Stomach (tissue), 9 donors: ENCODE data around the gene URGCP. TPM values are rescaled to one million over a fixed set of nuclear protein-coding genes. Genes with fewer than 3 reads are reported as not detected.

ENCODE experiments used
- DNase-seq, 2 donors: peaks; one replicate each; pipeline versions ENCODE4 v3.0.0 to v3.0.0-alpha.2; 2013 to 2019
- H3K27ac ChIP-seq, 5 donors: fragments of 200-600 bp in 4 of 5; sonication (generic) in 4 of 5; one replicate each; pipeline ENCODE4 v1.5.1; 2013 to 2019; ENCODE audit warnings: mild to moderate bottlenecking in 1 of 5, moderate library complexity in 1 of 5
- H3K27me3 ChIP-seq, 3 donors: fragments of 200-600 bp; sonication (generic); one replicate each; pipeline ENCODE4 v1.5.1; 2017 to 2019; ENCODE audit warnings: mixed run types in 1 of 3
- H3K36me3 ChIP-seq, 4 donors: fragments of 200-600 bp; sonication (generic); 1 replicate in 3 of 4; 2 replicates in 1 of 4; pipeline ENCODE4 v1.5.1; 2016 to 2019
- H3K4me1 ChIP-seq, 4 donors: fragments of 200-600 bp; sonication (generic); one replicate each; pipeline ENCODE4 v1.5.1; 2016 to 2019
- H3K4me3 ChIP-seq, 4 donors: fragments of 200-600 bp; sonication (generic) in 3 of 4; one replicate each; pipeline ENCODE4 v1.5.1; 2016 to 2019; ENCODE audit warnings: mild to moderate bottlenecking in 1 of 4
- H3K9me3 ChIP-seq, 4 donors: fragments of 200-600 bp; sonication (generic); one replicate each; pipeline ENCODE4 v1.5.1; 2016 to 2019
- CTCF ChIP-seq, 7 experiments: fragments of 450-650 bp in 4 of 7; fragments of 200-600 bp in 3 of 7; sonication (generic) in 3 of 7; IDR thresholded peaks; one replicate each; pipeline ENCODE4 v1.5.1; 2016 to 2019; ENCODE audit warnings: antibody characterized with exemption in 7 of 7, control low read depth in 2 of 7, mild to moderate bottlenecking in 1 of 7
- EP300 ChIP-seq: sonication (generic); formaldehyde crosslinking; IDR thresholded peaks from one replicate; pipeline ENCODE4 v1.6.1; 2017; ENCODE audit warnings: antibody characterized with exemption
- POLR2A ChIP-seq, 4 donors: fragments of 450-650 bp; IDR thresholded peaks; one replicate each; pipeline ENCODE4 v1.6.1; 2016; ENCODE audit warnings: antibody characterized with exemption in 4 of 4, control low read depth in 2 of 4, mild to moderate bottlenecking in 1 of 4, moderate library complexity in 1 of 4
- POLR2AphosphoS5 ChIP-seq, 3 donors: sonication (generic); formaldehyde crosslinking; IDR thresholded peaks; one replicate each; pipeline ENCODE4 v1.6.1; 2016; ENCODE audit warnings: antibody characterized with exemption in 3 of 3
- WGBS, 5 donors: extraction: QIAGEN DNeasy Blood & Tissue Kit in 3 of 5; methylation state at CpG; one replicate each; pipeline versions ENCODE4 v1.1.5 to v1.1.7; 2013 to 2018; 5-methylcytosine and 5-hydroxymethylcytosine counted together
- intact Hi-C: fragments of 100-400 bp; cut with DNase I; formaldehyde crosslinking; loops from one replicate; pipeline ENCODE4 v1.15.1; 2023; ENCODE audit warnings: low total_unique reads
- polyA plus RNA-seq, 3 donors: library from polyadenylated mRNA; stranded (reverse); fragments of 200-250 nt; gene quantifications; one replicate each; pipeline ENCODE4 v1.2.3, GENCODE V29; 2013
- total RNA-seq, 5 donors: library from RNA; depleted of rRNA; stranded (reverse); fragments of >200 nt; gene quantifications; one replicate each; pipeline versions ENCODE4 v1.1.0 to v1.2.3, GENCODE V29; 2014 to 2016
- donor health status: healthy with polysubstance abuse.
- donor health status: Bipolar disorder and iron deficiency.
- donor health status: healthy.

Gene URGCP
- total and polyA plus RNA-seq, 8 donors, result 10.8 to 47.3 (median 24.2) TPM

GRCh38 chr7:43926798-43927123 lies 20.4 kb upstream of the URGCP start:
- TF ChIP-seq CTCF (IDR thresholded peaks at IDR 0.05) (peak in 1 of 7 experiments; percentile 19), POLR2AphosphoS5 (IDR thresholded peaks at IDR 0.05) (no peak)
- peak overlapping the region; percentile 92 to 98 (median 95) for H3K27ac ChIP-seq
- H3K9me3 ChIP-seq, result no peaks in the 10 kb centered on the region
- no peaks in the 10 kb centered on the region for H3K27me3 ChIP-seq
- WGBS, 5 donors, result 1 to 3% (median 2%) methylated on average over 6 of the region's 6 CpGs
- intact Hi-C loops, result no loop called here
- no peaks in the 10 kb centered on the region for H3K36me3 ChIP-seq
- peak overlapping the region; percentile 55 to 68 (median 64) for H3K4me3 ChIP-seq
- H3K4me1 ChIP-seq, result peaks cover 10 to 24% (median 19%) of the 10 kb centered on the region in 4 donors
- no peak for DNase-seq

GRCh38 chr7:43925984-43926797 lies 19.8 kb upstream of the URGCP start, which contains the start of gene UBE2D4:
Gene UBE2D4 (plus strand): TSS chr7:43926436. CDS start chr7:43926533, 97 bp downstream.
- intact Hi-C loops, result no loop called here
- Histone ChIP-seq H3K27ac (peak within 1 kb of the TSS; percentile 92 to 98 (median 95)), H3K4me1 (peaks cover 10 to 24% (median 21%) of the 10 kb centered on the region in 4 donors)

GRCh38 chr7:43922726-43923125 lies 16.3 kb upstream of the URGCP start:
- Histone ChIP-seq H3K36me3 (peaks cover 0 to 7% (median 2%) of the 10 kb centered on the region in 4 donors), H3K27ac (no peak overlapping the region), H3K27me3 (no peaks in the 10 kb centered on the region), H3K9me3 (no peaks in the 10 kb centered on the region), H3K4me1 (peaks cover 10 to 28% (median 21%) of the 10 kb centered on the region in 4 donors), H3K4me3 (no peak overlapping the region)
- 93 to 97% (median 96%) methylated on average over 4 of the region's 4 CpGs for WGBS, 5 donors
- TF ChIP-seq EP300 (no peak), POLR2AphosphoS5 (IDR thresholded peaks at IDR 0.05) (no peak), CTCF (IDR thresholded peaks at IDR 0.05) (no peak), POLR2A (IDR thresholded peaks at IDR 0.05) (no peak)
- DNase-seq, result no peak
- intact Hi-C loops, result no loop called here

More at GRCh38 chr7:43925984-43926797, 19.8 kb upstream of the URGCP start, which contains the start of gene UBE2D4:
- TF ChIP-seq EP300 (no peak), POLR2AphosphoS5 (IDR thresholded peaks at IDR 0.05) (peak; percentile 95 to 99 (median 99)), POLR2A (IDR thresholded peaks at IDR 0.05) (peak in 2 of 4 donors; percentile 90 to 94), CTCF (IDR thresholded peaks at IDR 0.05) (peak in 1 of 7 experiments; percentile 17)
- peak; percentile 92 to 95 for DNase-seq
- WGBS, 5 donors, result 0 to 1% (median 1%) methylated on average over 45 to 82 of the region's 82 CpGs
- Histone ChIP-seq H3K36me3 (no peaks in the 10 kb centered on the region), H3K9me3 (no peaks in the 10 kb centered on the region), H3K4me3 (peak within 1 kb of the TSS; percentile 55 to 68 (median 64)), H3K27me3 (no peaks in the 10 kb centered on the region)

- intact Hi-C loops, result no loop called here
- Histone ChIP-seq H3K4me3 (no peak overlapping the region), H3K27ac (no peak overlapping the region), H3K9me3 (no peaks in the 10 kb centered on the region), H3K4me1 (peaks cover 8 to 19% (median 11%) of the 10 kb centered on the region in 4 donors), H3K36me3 (peaks cover 0 to 7% (median 2%) of the 10 kb centered on the region in 4 donors), H3K27me3 (no peaks in the 10 kb centered on the region)
- 16 to 35% (median 22%) methylated on average over 2 of the region's 2 CpGs for WGBS, 5 donors
- no peak for TF ChIP-seq POLR2AphosphoS5 (IDR thresholded peaks at IDR 0.05)
- no peak for TF ChIP-seq CTCF (IDR thresholded peaks at IDR 0.05)
- no peak for TF ChIP-seq POLR2A (IDR thresholded peaks at IDR 0.05)
- no peak for TF ChIP-seq EP300
- peak in 1 of 2 donors; percentile 73 for DNase-seq
These were observed 15.0 kb upstream of the URGCP start for GRCh38 chr7:43921423-43921822.
